Measurements from ENCODE around the gene NAALADL1.
A peak's percentile ranks its signal among the peaks of the same experiment; 100 is the strongest.
"Not testable (repeated sequence)": the region's sequence is repeated elsewhere in the genome, so short reads cannot be mapped to it uniquely, and the experiment has no call there.

The NAALADL1 gene

GRCh38 chr11:65014726-65015227 is 43.6 kb downstream of the NAALADL1 start:
- peak in 1 of 2 donors; percentile 14 for DNase-seq (ENCODE audit: extremely low read depth in 1 of 2, low read depth in 1 of 2)

GRCh38 chr11:65013888-65014725 is 44.2 kb downstream of the NAALADL1 start, which contains the start of gene ARL2:
TSS of gene ARL2 (plus strand) at chr11:65014160. CDS start at chr11:65014208, 48 bp downstream.
- DNase-seq (ENCODE audit: extremely low read depth in 1 of 2, low read depth in 1 of 2): peak; percentile 81 to 86

GRCh38 chr11:65013130-65013887 is 45.0 kb downstream of the NAALADL1 start:
- DNase-seq (ENCODE audit: extremely low read depth in 1 of 2, low read depth in 1 of 2): peak; percentile 80 to 86

GRCh38 chr11:65008873-65009272 is 49.5 kb downstream of the NAALADL1 start:
- no peak for DNase-seq (ENCODE audit: extremely low read depth in 1 of 2, low read depth in 1 of 2)

GRCh38 chr11:65008016-65008415 is 50.3 kb downstream of the NAALADL1 start:
- no peak for DNase-seq (ENCODE audit: extremely low read depth in 1 of 2, low read depth in 1 of 2)

- not testable (repeated sequence) for DNase-seq (ENCODE audit: extremely low read depth in 1 of 2, low read depth in 1 of 2)
These were observed 54.4 kb downstream of the NAALADL1 start for GRCh38 chr11:65003968-65004367.

GRCh38 chr11:65003282-65003681 is 55.1 kb downstream of the NAALADL1 start:
- no peak for DNase-seq (ENCODE audit: extremely low read depth in 1 of 2, low read depth in 1 of 2)

- DNase-seq (ENCODE audit: extremely low read depth in 1 of 2, low read depth in 1 of 2): no peak
These were observed 55.6 kb downstream of the NAALADL1 start for GRCh38 chr11:65002706-65003105.

GRCh38 chr11:64999478-64999877 is 58.9 kb downstream of the NAALADL1 start:
- DNase-seq (ENCODE audit: extremely low read depth in 1 of 2, low read depth in 1 of 2): no peak

GRCh38 chr11:64998690-64999431 is 59.5 kb downstream of the NAALADL1 start:
- no peak for DNase-seq (ENCODE audit: extremely low read depth in 1 of 2, low read depth in 1 of 2)

- no peak for DNase-seq (ENCODE audit: extremely low read depth in 1 of 2, low read depth in 1 of 2)
These were observed 60.2 kb downstream of the NAALADL1 start for GRCh38 chr11:64998141-64998540.

- DNase-seq (ENCODE audit: extremely low read depth in 1 of 2, low read depth in 1 of 2): no peak
These were observed 61.5 kb downstream of the NAALADL1 start, which contains the start of gene BATF2 for GRCh38 chr11:64996710-64997380. TSS of gene BATF2 (minus strand) at chr11:64996971. CDS start at chr11:64996914, 57 bp downstream.

GRCh38 chr11:64996327-64996709 is 62.0 kb downstream of the NAALADL1 start:
- no peak for DNase-seq (ENCODE audit: extremely low read depth in 1 of 2, low read depth in 1 of 2)
